ENCODE results near the gene ARID3C.

The ARID3C gene

DNA sequence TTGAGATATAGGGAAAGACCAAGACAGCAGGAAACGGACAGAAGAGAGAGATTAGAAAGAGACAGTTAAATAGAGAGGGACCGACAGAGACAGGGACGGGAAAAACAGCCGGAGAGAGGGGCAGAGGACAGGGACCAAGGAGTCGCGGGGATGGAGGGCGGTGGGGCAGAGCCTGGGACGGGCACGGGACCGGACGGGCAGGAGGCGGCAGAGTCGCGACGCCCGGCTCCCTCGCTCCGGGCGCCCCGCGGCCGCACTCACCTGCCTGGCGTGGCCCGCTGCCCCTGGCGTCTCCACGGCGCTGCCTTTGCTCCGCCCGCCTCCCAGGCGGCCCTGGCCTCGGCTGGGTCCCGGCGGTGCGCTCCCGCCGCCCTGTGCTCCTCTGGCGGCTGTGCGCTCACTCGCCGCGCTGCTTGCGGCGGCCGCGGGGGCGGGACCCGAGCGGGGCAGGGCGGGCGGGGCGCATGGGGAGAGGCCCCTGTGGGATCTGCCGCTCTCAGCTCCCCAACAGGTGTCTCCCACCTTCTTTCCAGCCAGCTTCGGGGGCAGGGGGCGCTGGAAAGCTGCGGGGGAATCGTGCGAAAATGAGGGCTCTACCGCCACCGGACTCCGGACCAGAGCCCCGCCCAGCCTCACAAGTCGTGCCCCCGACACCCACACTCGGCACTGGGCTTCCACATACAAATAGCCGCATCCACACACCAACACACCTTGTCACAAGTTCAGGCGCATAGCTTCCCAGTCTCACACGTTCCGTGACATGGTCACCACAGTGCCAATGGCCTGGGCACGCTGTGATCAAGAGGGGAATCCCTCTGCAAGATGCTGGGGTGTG, at the start of gene ARID3C:
ARID3C (minus strand) TSS at position 411 of the 835 bp plus-strand sequence. CDS start 1,052 bp downstream, outside the sequence.
- peak; percentile 79 to 85 for ATAC-seq

- no peak for ATAC-seq
Observed at GRCh38 chr9:34675869-34676268, 47.0 kb upstream of the ARID3C start.

GRCh38 chr9:34675048-34675714, 46.3 kb upstream of the ARID3C start:
- ATAC-seq = peak; percentile 59 to 63

- ATAC-seq = no peak
Observed at GRCh38 chr9:34674440-34674839, 45.6 kb upstream of the ARID3C start.

- ATAC-seq = no peak
Observed at GRCh38 chr9:34671307-34671706, 42.4 kb upstream of the ARID3C start.

DNA sequence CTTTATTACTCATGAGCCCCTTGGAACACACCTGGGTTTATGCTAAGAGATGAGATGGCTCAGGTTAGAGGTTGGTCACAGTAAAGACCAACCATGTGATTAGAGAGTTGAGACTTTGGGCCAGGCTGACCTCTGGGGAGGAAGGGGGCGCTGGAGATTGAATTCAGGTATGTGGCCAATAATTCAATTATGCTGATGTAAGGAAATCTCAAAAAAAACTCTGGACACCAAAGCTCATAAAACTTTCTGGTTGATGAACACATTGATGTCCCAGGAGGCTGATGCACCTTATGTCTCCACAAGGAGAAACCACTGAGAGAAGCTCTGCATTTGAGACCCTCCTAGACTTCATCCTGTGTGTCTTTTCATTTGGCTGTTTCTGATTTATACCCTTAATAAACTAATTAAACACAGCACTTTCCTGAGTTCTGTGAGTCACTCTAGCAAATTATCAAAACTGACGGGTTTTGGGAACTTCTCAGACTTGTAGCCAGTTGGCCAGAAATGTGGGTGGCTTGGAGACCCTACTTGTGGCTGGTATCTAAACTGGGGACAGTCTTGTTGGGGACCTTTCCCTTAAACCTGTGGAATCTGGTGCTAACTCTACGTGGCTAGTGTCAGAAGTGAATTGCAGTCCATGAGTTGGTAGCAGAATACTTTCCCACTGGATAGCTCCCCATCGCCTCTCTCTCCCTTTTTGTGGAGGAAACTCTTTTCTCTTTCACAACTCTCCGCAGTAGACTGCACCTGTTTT, 41.1 kb upstream of the ARID3C start:
- ATAC-seq = no peak

- ATAC-seq = peak; percentile 69 to 72
Observed at GRCh38 chr9:34665381-34666250, 36.8 kb upstream of the ARID3C start.

DNA sequence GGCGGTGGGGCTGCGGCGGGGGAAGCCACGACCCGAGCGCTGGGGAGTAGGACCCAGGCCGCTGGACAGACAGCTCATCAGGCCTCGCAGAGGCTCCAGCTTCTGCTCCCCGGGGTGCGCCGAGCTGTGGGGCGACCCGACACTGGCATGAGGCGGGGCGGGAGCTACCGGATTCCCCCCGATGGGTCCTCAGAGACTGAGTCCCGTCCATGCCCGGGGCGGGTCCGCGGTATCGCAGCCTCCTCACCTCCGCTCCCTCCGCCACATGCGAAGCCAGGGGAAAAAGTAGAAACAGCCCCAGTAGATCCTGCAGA, 36.2 kb upstream of the ARID3C start:
- peak; percentile 6 to 18 for ATAC-seq

- peak; percentile 62 to 67 for ATAC-seq
Observed at GRCh38 chr9:34664281-34665066, 35.6 kb upstream of the ARID3C start.

DNA sequence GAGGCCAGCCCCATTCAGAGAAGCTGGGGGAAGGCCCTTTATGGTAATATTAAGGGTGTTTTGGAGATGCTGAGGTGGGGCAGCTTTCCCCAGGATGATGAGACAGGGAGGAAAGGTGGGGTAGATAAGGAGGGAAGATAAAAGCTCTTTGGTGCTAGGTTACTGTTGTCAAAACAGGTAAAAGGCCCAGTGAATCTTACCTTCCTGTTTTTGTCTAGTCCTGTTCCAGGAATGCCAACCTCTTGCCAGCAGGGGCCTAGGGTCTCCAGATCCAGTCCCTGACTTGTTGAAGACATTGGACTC, 34.4 kb upstream of the ARID3C start:
- ATAC-seq = no peak

DNA sequence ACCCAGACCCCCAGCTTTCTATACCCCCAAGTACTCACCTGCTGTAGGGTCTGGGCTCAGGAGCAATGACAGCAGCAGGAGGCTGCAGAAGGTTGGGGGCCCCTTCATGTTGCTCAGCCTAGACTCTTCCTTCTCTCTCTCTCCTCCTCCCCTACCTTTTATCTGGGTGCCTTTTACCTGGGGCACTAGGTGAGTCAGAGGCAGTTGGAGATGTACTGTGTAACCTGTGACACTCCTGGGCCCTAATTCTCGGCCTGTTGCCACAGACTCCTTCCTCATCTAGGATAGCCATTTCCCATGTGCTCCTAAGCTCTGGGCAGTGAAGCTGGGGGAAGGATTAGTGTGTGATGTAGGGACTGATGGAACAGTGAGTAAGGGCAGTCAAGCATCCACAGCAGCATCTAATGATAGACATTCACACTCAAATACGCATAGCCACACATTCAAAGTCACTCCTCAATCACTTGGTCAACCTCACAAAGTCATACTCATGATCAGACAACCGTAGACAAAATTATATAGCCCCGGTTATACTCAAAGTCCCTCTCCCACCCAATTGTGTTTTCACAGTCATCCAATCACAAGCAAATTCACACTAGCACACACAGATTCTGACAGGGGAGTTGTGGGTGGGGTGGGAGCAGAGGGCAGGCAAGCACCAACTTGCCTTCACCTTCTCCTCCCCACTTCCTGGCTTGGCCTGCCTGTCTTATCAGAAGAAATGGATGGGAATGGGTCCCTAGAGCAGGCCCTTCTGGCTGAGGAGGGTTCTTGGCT, 33.8 kb upstream of the ARID3C start, which contains the start of gene CCL27:
CCL27 (minus strand) TSS at position 132 of the 777 bp plus-strand sequence; CDS start at position 108, 24 bp downstream.
- no peak for ATAC-seq

- ATAC-seq = no peak
Observed at GRCh38 chr9:34659592-34660253, 30.9 kb upstream of the ARID3C start.

GRCh38 chr9:34658461-34658860, 29.6 kb upstream of the ARID3C start:
- ATAC-seq = no peak

DNA sequence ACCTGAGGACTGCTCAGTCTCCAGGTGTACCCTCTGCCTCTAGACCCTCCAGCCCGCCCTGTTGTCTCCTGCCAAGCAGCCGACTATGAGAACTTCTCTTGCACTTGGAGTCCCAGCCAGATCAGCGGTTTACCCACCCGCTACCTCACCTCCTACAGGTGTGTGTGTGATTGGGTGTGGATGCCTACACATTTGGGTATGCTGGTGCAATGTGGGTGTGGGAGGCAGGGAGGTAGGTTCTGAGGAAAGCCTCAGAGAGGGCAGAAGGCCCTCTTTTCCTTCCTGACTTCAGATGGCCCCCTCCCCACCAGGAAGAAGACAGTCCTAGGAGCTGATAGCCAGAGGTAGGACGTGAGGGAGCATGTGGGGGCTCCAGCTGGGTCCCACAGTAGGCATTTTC, 28.1 kb upstream of the ARID3C start:
- ATAC-seq = no peak

DNA sequence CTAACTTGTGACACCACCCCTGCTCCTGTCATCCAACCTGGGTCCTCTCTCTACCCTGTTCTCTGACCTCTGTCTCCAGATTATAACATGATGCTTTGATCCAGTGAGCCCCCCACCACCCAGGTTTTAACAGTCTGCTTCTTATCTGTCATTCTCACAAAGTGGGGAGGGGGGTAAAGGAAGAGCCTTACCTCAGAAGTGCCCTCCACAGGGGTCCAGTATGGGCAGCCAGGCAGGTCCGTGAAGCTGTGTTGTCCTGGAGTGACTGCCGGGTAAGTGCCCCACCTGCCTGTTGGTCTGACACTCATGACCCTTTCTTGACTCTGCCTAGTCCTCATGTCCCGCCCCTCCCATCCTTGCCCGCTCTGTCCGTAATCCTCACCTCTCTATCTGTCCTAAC, 26.5 kb upstream of the ARID3C start:
- ATAC-seq = no peak

DNA sequence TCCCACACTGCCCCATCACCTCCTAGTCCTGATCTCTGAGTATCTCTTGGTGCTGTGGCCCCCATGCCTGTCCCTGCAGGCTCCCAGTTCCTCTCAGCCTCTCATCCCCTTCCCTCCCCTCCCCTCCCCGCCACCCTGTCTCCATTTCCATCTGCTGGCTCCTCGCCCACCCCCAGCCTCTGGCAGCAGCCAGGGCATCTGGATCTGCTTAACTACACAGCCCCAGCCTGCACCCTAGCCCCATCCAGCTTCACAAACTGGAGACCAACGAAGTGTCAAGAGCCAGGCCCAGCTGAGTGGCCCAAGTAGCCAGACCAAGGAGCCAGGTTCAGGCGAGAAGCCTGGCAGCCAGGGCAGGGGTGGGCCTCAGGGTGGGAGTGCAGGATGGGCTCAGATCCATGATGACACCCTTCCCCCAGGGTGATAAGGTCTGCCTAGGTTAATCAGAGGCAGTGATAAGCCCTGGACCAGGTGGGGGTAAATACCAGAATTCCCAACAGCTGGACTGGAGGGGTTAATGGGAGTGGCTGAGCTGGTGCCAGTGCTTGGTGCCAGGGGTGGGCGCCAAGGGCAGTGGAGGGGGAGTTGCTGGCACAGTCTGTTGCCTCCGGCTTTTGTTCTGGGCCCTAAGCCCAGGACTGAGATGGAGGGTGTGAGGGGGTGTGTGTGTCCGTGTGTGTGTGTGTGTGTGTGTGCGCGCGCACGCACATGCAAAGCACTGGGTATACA, 25.6 kb upstream of the ARID3C start:
- ATAC-seq = no peak

DNA sequence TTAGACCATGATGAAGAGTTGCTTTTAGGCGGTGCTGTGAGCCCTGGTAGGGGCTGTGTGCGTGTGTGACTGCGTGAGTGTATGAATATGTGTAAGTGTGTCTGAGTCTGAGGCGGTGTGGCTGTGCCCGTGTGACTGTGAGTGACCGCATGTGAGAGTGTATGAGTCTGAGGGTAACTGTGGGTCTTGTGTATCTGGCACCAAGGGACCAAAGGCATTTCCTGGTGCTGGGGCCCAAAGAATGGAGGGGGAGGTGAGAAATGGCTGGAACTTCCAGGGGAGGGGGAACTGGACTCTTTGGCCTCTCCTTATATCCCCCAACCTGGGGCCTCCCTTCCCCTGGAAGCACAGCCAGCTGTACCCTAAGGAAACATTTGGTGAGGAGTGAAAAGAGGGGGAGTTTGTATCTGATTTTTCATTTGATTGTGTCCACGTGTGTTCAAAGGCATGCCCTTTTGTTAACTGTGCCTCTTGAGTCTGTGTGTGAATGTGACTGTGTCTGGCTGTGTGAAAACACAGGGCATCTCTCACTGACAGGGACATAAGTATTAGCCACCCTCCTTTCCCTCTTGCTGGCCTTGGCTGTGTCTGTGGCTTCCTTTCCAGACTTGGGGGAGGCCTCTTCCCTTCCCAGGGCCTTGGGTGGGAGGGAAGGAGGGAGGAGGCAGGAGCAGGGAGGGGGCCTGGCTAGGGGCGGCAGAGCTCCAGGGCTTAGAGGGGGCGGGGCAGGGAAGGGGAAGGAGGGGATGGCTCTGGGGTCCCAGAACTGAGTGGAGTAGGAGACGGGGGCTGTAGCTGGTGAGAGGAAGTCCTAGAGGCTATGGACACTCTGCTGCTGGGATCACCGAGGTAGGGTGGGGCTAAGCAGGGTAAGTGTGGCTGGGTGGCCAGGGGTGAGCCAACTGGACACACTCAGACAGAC, 24.5 kb upstream of the ARID3C start:
- ATAC-seq = no peak

DNA sequence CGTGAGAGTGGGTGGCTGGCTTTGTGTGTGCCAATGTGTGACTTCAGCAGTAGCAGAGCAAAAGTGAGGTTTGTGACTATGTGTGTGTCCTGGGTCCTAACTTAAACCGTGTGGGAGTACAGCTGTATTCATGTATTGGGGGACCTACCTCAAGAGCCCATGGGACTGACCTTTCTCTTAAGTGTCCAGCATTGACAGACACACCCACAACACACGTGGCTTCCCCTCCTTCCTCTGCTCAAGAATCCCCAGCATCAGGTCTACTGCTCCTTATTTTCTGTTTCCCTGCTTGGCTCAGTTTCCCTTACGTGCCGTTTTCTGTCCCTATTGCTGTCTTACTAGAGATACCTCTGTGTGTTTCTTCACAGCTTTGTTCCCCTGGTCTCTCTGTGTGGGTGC, 23.7 kb upstream of the ARID3C start:
- ATAC-seq = no peak
